Measurements from ENCODE around the gene ATP6V1D.
"Not testable (repeated sequence)": the region's sequence is repeated elsewhere in the genome, so short reads cannot be mapped to it uniquely, and the experiment has no call there.

Gene ATP6V1D

DNA sequence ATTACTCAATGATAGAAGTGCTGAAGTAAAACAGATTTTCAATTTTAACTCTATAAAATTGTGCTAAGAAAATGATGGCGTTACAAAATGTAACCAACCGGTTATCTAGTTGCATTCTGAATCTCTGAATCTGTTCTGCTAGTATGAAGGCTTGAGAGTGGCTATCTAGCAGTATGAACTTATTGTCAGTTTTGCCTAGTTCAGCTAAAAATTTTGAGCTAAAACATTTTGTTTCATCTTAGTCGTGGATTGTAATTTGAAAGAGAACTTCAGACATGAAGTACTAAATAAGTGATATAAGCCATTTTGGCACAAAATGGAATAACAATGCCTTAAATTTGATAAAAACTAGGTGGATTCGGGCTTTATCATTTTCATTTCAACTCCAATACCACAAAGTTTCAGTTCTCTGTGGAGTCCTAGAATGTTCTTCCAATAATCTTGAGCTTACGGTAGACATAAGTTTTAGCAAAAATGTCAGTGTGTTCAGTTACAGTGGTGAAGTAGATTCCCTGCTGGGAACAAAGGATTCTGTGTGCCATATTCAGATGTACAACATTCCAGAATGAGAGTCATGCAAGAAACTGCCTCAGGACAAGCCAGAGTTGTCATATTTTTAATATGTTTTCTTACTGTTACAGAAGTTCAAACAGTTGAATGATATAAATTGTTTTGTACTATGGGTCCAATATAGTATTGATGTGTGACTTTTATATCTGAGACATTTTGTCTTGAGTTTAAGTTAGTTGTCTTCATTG, 28.1 kb downstream of the ATP6V1D start:
- TF ChIP-seq, protein P1, sequence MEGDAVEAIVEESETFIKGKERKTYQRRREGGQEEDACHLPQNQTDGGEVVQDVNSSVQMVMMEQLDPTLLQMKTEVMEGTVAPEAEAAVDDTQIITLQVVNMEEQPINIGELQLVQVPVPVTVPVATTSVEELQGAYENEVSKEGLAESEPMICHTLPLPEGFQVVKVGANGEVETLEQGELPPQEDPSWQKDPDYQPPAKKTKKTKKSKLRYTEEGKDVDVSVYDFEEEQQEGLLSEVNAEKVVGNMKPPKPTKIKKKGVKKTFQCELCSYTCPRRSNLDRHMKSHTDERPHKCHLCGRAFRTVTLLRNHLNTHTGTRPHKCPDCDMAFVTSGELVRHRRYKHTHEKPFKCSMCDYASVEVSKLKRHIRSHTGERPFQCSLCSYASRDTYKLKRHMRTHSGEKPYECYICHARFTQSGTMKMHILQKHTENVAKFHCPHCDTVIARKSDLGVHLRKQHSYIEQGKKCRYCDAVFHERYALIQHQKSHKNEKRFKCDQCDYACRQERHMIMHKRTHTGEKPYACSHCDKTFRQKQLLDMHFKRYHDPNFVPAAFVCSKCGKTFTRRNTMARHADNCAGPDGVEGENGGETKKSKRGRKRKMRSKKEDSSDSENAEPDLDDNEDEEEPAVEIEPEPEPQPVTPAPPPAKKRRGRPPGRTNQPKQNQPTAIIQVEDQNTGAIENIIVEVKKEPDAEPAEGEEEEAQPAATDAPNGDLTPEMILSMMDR (conservative IDR thresholded peaks at IDR 0.05; ENCODE audit: low read depth, low read length) = no peak
- H3K4me3 ChIP-seq (ENCODE audit: low read depth, low read length) = no peak overlapping the region
- DNase-seq (ENCODE audit: low read depth) = peak; percentile 62

DNA sequence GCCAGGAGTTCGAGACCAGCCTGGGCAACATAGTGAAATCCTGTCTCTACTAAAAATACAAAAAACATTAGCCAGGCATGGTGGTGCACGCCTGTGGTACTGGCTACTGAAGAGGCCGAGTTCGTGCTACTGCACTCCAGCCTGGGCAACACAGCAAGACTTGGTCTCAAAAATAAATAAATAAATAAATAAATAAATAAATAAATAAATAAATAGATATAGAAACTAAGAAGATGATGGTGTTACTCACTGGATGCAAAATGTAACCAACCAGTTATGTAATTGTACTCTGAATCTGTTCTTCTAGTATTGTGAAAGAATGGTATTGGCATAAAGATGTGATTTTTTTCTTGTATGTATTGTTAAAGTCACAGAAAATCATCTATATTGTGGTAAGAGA, 29.9 kb downstream of the ATP6V1D start:
- H3K4me3 ChIP-seq (ENCODE audit: low read depth, low read length); DNase-seq (ENCODE audit: low read depth): not testable (repeated sequence)

GRCh38 chr14:67319142-67319541, 40.5 kb downstream of the ATP6V1D start:
- no peak for DNase-seq (ENCODE audit: low read depth)
- no peak overlapping the region for H3K4me3 ChIP-seq (ENCODE audit: low read depth, low read length)
- TF ChIP-seq, protein P1 (conservative IDR thresholded peaks at IDR 0.05; ENCODE audit: low read depth, low read length) = no peak

DNA sequence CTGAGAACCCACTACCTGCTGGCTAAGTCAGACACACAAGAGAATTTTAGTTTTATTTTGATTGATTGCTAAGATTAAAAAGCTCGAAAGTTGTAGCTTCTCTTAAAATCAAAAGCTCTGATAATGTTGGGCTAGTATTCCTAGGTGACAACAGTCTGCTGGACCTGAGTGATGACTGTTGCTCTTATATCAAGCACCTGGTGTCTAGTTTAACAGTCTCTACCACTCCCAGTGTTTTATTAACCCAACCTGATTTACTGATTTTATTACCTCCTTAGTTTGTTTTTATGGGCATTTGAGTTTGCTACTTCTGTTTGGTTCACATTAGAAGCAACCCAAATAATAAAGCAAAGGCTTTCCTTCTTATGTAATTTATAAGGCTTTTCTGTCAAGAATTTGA, 41.8 kb downstream of the ATP6V1D start:
- TF ChIP-seq, protein P1 (conservative IDR thresholded peaks at IDR 0.05; ENCODE audit: low read depth, low read length) = no peak
- H3K4me3 ChIP-seq (ENCODE audit: low read depth, low read length) = no peak overlapping the region
- DNase-seq (ENCODE audit: low read depth) = no peak

DNA sequence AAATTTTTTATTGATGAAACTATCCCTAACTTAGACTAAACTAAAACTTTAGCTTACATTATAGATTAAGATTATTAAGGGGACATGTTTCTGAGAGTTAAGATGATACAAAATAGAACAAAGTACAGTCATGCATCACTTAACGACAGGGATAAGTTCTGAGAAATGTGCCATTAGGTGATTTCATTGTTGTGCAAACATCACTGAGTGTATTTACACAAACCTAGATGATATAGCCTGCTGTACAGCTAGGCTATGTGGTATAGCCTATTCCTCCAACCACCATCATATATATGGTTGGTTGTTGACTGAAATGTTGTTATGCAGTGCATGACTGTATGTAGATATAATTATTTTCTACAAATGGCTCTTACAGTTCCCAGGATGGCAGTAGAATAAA, 46.5 kb downstream of the ATP6V1D start:
- TF ChIP-seq, protein P1 (conservative IDR thresholded peaks at IDR 0.05; ENCODE audit: low read depth, low read length) = no peak
- no peak overlapping the region for H3K4me3 ChIP-seq (ENCODE audit: low read depth, low read length)
- no peak for DNase-seq (ENCODE audit: low read depth)

DNA sequence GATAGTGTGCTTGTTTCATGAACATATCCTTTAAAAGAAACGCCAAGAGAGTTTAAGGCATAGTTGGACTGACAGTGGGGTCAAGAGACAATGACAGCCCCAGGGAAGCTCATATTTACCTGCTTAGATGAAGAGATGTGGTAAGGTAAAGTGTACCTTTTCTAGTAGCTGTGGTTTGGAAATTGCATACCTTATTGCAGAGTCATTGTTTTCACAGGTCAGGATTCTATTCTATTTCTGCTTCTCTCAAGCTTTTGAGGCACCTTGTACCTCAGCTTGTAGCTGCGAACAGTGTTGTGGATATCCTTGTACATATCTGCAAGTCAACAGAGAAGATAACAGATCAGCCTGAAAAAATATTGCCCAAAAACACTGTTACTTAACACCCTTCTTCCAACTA, 47.7 kb downstream of the ATP6V1D start:
- DNase-seq (ENCODE audit: low read depth) = no peak
- no peak overlapping the region for H3K4me3 ChIP-seq (ENCODE audit: low read depth, low read length)
- TF ChIP-seq, protein P1 (conservative IDR thresholded peaks at IDR 0.05; ENCODE audit: low read depth, low read length) = no peak

Measured in choroid plexus epithelial cell (primary cell).